ENCODE data around the gene OR2G2. TPM values are rescaled to one million over a fixed set of nuclear protein-coding genes. Genes with fewer than 3 reads are reported as not detected.

Gene OR2G2
- total RNA-seq, 1 experiment from 2014 or later, result not detected

DNA sequence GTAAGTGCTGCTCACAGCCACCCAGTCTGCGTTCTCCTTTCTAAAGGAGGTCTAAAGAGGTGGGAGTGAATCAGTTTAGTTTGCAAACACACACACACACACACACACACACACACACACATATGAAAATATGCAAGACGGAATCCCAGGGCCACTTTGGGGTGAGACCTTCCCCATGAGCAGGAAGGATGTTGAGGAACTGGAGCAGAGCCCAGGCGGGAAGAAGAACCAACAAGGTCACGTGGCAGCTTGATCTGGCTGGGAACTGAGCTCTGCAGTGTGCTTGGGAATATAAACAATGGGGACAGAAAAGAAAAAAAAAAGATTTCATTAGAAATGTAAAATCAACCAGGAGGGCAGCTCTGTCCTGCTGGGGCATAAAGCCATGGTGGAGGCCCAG lies 49.9 kb downstream of the OR2G2 start:
- no peak for DNase-seq (ENCODE audit: low read depth)
- in situ Hi-C loops (cut with HindIII; ENCODE audit: low pct_unique_long_range_greater_than_20kb, low sequenced_read_pairs), result no loop called here

DNA sequence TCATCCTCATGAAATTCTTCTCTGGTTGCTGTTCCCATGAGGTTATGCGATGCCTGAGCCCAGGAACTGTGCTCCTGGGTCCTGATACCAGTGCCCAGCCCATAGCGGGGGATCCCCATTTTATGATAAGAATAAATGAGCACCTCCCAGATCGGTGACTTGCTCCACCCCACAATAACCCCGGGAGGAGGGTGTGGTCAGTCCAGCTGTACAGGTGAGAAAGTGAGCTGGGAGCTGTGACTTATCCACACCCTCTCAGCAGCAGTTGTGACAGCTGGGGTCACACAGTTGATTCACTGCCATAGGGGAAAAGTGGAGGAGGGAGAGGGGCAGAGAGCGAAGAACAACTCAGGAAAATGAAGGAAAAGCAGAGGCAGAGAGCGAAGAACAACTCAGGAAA lies 50.6 kb downstream of the OR2G2 start:
- no peak for DNase-seq (ENCODE audit: low read depth)
- in situ Hi-C loops (cut with HindIII; ENCODE audit: low pct_unique_long_range_greater_than_20kb, low sequenced_read_pairs), result no loop called here

Other genes with a start within 250 kb of the OR2G2 start
- gene NLRP3, start 172.2 kb upstream of the OR2G2 start, total RNA-seq (2014; rRNA removed; shearing (Covaris generic); ENCODE audit: low replicate concordance), result not detected in 2 replicates
- not detected in 2 replicates for gene OR2B11, start 130.3 kb upstream of the OR2G2 start, total RNA-seq (2014; rRNA removed; shearing (Covaris generic); ENCODE audit: low replicate concordance)
- not detected in 2 replicates for gene OR2C3, start 51.9 kb upstream of the OR2G2 start, total RNA-seq (2014; rRNA removed; shearing (Covaris generic); ENCODE audit: low replicate concordance)
- gene GCSAML, start 39.2 kb upstream of the OR2G2 start, total RNA-seq (2014; rRNA removed; shearing (Covaris generic); ENCODE audit: low replicate concordance), result not detected in 2 replicates
- not detected in 2 replicates for gene OR2G3, start 17.2 kb downstream of the OR2G2 start, total RNA-seq (2014; rRNA removed; shearing (Covaris generic); ENCODE audit: low replicate concordance)
- not detected in 2 replicates for gene OR13G1, start 91.4 kb downstream of the OR2G2 start, total RNA-seq (2014; rRNA removed; shearing (Covaris generic); ENCODE audit: low replicate concordance)
- not detected in 2 replicates for gene OR6F1, start 128.3 kb downstream of the OR2G2 start, total RNA-seq (2014; rRNA removed; shearing (Covaris generic); ENCODE audit: low replicate concordance)
- gene OR14K1, start 150.3 kb downstream of the OR2G2 start, total RNA-seq (2014; rRNA removed; shearing (Covaris generic); ENCODE audit: low replicate concordance), result not detected in 2 replicates
- gene OR14A2, start 159.8 kb downstream of the OR2G2 start, total RNA-seq (2014; rRNA removed; shearing (Covaris generic); ENCODE audit: low replicate concordance), result not detected in 2 replicates
- gene OR1C1, start 172.2 kb downstream of the OR2G2 start, total RNA-seq (2014; rRNA removed; shearing (Covaris generic); ENCODE audit: low replicate concordance), result not detected in 2 replicates
- gene OR14A16, start 235.8 kb downstream of the OR2G2 start, total RNA-seq (2014; rRNA removed; shearing (Covaris generic); ENCODE audit: low replicate concordance), result not detected in 2 replicates

All from Caki2 (cell line).